MM.1S (cell line): ENCODE results near the gene SLC17A7.
A peak's percentile ranks its signal among the peaks of the same experiment; 100 is the strongest.

Experiments
- DNase-seq: peaks from one replicate; pipeline ENCODE4 v3.0.0-alpha.2; 2015
- H2AFZ ChIP-seq: fragments of 300-600 bp; sonication (generic); 2 replicates; pipeline ENCODE4 v1.6.0; 2016; ENCODE audit warnings: antibody characterized with exemption, low read length
- H3F3A ChIP-seq: fragments of 300-600 bp; sonication (generic); 2 replicates; pipeline ENCODE4 v1.6.1; 2016; ENCODE audit warnings: mild to moderate bottlenecking, antibody characterized with exemption, low read length, moderate library complexity, mixed read lengths; ENCODE audit not compliant: insufficient read depth
- H3K27ac ChIP-seq: fragments of 300-600 bp; sonication (generic); 2 replicates; pipeline ENCODE4 v1.5.1; 2016; ENCODE audit warnings: mild to moderate bottlenecking, low read length
- H3K27me3 ChIP-seq: fragments of 300-600 bp; sonication (generic); replicated peaks from 2 replicates; pipeline ENCODE4 v1.6.0; 2016; ENCODE audit warnings: low read length; ENCODE audit not compliant: insufficient read depth
- H3K36me3 ChIP-seq: fragments of 300-600 bp; sonication (generic); replicated peaks from 2 replicates; pipeline ENCODE4 v1.6.1; 2016; ENCODE audit warnings: mild to moderate bottlenecking, low read length, mixed read lengths; ENCODE audit not compliant: insufficient read depth
- H3K4me1 ChIP-seq: fragments of 300-600 bp; sonication (generic); 2 replicates; pipeline ENCODE4 v1.6.1; 2016; ENCODE audit warnings: low read length, mixed read lengths
- H3K4me2 ChIP-seq: fragments of 300-600 bp; sonication (generic); 2 replicates; pipeline ENCODE4 v1.6.0; 2016; ENCODE audit warnings: low read depth, low read length
- H3K4me3 ChIP-seq: fragments of 300-600 bp; sonication (generic); 2 replicates; pipeline ENCODE4 v1.5.1; 2016; ENCODE audit warnings: low read length, mixed read lengths
- H3K79me2 ChIP-seq: fragments of 300-600 bp; sonication (generic); 2 replicates; pipeline ENCODE4 v1.6.1; 2016; ENCODE audit warnings: mixed run types, low read length, mixed read lengths
- H3K9ac ChIP-seq: fragments of 300-600 bp; sonication (generic); 2 replicates; pipeline ENCODE4 v1.6.1; 2016; ENCODE audit warnings: low read length, mixed read lengths
- H3K9me2 ChIP-seq: fragments of 300-600 bp; sonication (generic); replicated peaks from 2 replicates; pipeline ENCODE4 v1.6.1; 2016; ENCODE audit warnings: mild to moderate bottlenecking, low read length, mixed read lengths; ENCODE audit not compliant: insufficient read depth
- H3K9me3 ChIP-seq: fragments of 300-600 bp; sonication (generic); replicated peaks from 2 replicates; pipeline ENCODE4 v1.6.1; 2016; ENCODE audit warnings: mild to moderate bottlenecking, low read length, mixed read lengths; ENCODE audit not compliant: insufficient read depth
- H4K20me1 ChIP-seq: fragments of 300-600 bp; sonication (generic); 2 replicates; pipeline ENCODE4 v1.6.1; 2016; ENCODE audit warnings: mild to moderate bottlenecking, low read length, moderate library complexity, mixed read lengths; ENCODE audit not compliant: insufficient read depth
- EZH2 ChIP-seq: fragments of 300-600 bp; sonication (generic); optimal IDR thresholded peaks from 2 replicates; pipeline ENCODE3; 2017; ENCODE audit warnings: low read depth, mild to moderate bottlenecking, antibody characterized with exemption, low read length, mixed read lengths
- EZH2phosphoT487 ChIP-seq: fragments of 300-600 bp; sonication (generic); IDR thresholded peaks from 2 replicates; pipeline ENCODE4 v1.6.1; 2018; ENCODE audit warnings: antibody characterized with exemption, low read length
- TF ChIP-seq, protein P1 (sequence below): fragments of 300-600 bp; sonication (generic); IDR thresholded peaks from 2 replicates; pipeline ENCODE4 v1.5.1; 2016; ENCODE audit warnings: antibody characterized with exemption, low read length, mixed read lengths

Gene SLC17A7

DNA sequence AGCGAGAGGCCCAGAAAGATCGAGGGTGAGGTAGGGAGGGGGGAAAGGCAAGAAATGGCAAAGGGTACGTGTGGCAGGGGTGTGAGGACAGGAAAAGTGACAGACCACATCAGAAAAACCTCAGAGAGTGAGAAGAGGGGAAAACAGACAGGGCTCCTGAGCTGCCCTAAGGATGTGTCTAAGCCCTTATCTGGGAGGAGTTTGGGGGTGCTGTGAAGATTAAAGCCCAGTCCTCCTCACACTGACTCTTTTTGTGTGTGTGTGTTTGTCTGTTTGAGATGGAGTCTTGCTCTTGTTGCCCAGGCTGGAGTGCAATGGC, 17.4 kb downstream of the SLC17A7 start:
- H3K27me3 ChIP-seq: peaks cover 99% of the 10 kb centered on the region
- H3K9ac ChIP-seq: no peak overlapping the region
- no peaks in the 10 kb centered on the region for H3K9me3 ChIP-seq
- H3K4me2 ChIP-seq: no peak overlapping the region
- H3K27ac ChIP-seq: no peak overlapping the region
- H3K4me3 ChIP-seq: no peak overlapping the region
- no peaks in the 10 kb centered on the region for H3F3A ChIP-seq
- H3K9me2 ChIP-seq: no peaks in the 10 kb centered on the region
- no peak for DNase-seq
- H3K79me2 ChIP-seq: no peaks in the 10 kb centered on the region
- no peaks in the 10 kb centered on the region for H3K36me3 ChIP-seq
- no peak for TF ChIP-seq EZH2phosphoT487
- no peak for TF ChIP-seq EZH2
- TF ChIP-seq, protein P1, sequence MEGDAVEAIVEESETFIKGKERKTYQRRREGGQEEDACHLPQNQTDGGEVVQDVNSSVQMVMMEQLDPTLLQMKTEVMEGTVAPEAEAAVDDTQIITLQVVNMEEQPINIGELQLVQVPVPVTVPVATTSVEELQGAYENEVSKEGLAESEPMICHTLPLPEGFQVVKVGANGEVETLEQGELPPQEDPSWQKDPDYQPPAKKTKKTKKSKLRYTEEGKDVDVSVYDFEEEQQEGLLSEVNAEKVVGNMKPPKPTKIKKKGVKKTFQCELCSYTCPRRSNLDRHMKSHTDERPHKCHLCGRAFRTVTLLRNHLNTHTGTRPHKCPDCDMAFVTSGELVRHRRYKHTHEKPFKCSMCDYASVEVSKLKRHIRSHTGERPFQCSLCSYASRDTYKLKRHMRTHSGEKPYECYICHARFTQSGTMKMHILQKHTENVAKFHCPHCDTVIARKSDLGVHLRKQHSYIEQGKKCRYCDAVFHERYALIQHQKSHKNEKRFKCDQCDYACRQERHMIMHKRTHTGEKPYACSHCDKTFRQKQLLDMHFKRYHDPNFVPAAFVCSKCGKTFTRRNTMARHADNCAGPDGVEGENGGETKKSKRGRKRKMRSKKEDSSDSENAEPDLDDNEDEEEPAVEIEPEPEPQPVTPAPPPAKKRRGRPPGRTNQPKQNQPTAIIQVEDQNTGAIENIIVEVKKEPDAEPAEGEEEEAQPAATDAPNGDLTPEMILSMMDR: no peak
- H4K20me1 ChIP-seq: no peaks in the 10 kb centered on the region
- 0 out of 2 replicates have a peak, but pooled peaks cover 3% of the 10 kb centered on the region for H3K4me1 ChIP-seq
- no peak overlapping the region for H2AFZ ChIP-seq

DNA sequence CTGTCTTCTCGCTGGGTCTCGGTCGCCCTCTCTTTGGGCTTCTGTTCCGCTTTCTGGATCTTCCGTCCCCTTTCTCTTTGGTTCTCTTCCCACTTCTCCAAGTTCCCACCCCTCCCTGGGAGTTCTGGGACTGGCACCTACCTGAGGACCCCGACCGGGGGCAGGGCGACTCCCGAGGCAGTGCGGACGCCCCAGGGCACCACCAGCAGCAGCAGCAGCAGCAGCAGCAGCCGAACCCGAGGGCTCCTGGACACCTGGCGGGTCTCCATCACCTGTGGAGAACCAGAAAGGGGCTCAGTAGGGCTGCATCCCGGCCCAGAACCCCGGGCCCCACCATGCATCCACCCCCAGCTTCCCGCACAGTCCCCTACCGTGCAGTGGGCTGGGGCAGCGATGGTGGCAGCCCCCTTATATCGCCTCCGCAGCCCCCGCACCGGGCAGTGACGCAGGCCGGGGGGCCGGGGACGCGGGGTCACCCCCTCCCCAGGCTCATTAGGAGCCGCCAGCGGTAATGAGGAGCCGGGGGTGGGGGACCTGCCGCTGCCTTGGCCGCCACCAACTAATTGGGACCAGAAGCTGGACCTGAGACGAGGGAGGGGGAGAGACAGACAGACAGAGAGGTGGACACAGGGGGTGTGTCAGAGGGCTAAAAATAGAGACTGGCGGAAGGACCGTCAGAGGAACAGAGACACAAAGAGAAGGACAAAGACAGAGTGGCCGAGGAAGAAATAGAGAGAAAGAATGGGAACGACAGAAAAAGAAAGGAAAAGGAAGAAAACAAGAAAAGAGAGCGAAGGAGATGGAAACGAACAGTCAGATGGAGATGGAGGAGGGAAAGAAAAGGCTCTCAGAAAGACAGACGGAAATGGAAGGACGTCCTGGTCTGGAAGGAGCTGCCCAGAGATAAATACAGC, 18.0 kb downstream of the SLC17A7 start, which contains the start of gene PTH2:
TSS of gene PTH2 (minus strand) at position 371 of the 914 bp plus-strand sequence. CDS start at position 269, 102 bp downstream.
- H3K9ac ChIP-seq: no peak within 1 kb of the TSS
- no peaks in the 10 kb centered on the region for H3K36me3 ChIP-seq
- no peaks in the 10 kb centered on the region for H3K79me2 ChIP-seq
- H3K27ac ChIP-seq: no peak within 1 kb of the TSS
- peaks cover 99% of the 10 kb centered on the region for H3K27me3 ChIP-seq
- H3K9me3 ChIP-seq: no peaks in the 10 kb centered on the region
- no peak for DNase-seq
- H2AFZ ChIP-seq: peak within 1 kb of the TSS; percentile 27; the same call in 1 of the 2 replicates
- no peaks in the 10 kb centered on the region for H3K9me2 ChIP-seq
- H4K20me1 ChIP-seq: no peaks in the 10 kb centered on the region
- 0 out of 2 replicates have a peak within 1 kb of the TSS, but pooled peaks have one; percentile 23 for H3K4me3 ChIP-seq
- TF ChIP-seq EZH2 (peak; percentile 74), EZH2phosphoT487 (no peak)
- H3K4me2 ChIP-seq: peak within 1 kb of the TSS; percentile 81
- 0 out of 2 replicates have a peak, but pooled peaks cover 3% of the 10 kb centered on the region for H3K4me1 ChIP-seq
- no peaks in the 10 kb centered on the region for H3F3A ChIP-seq

DNA sequence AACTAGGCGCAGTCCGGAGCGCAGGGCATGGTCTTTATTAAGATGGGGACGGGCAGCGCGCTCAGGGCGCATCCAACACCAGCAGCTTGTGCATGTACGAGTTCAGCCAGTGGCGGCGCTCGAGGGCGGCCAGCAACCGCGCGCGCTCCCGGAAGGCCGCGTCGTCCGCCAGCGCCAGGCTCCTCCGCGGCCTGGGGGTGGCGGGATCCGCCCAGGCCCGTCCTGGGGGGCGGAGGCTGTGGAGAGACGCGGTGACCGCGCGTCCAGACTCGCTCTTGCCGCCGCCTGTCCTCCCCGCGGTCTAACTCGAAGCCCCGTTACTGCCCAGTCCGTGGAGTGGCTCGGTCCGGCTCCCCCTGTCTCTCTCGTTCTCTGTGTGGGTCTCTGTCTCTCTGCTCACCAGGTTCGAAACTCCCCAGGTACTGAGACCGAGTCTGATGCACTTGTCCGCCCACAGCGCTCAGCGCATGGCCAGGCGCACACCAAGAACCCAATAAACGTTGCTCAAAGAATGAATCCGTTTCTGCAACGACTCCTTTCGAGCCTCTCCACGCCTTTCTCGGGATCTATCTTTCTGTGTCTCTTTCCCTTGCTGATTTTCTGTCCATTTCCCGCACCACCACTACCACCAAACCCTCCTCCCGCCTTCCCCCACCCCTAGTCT, 18.8 kb downstream of the SLC17A7 start:
- Histone ChIP-seq H3K9me2 (no peaks in the 10 kb centered on the region), H2AFZ (peak overlapping the region; percentile 27; the same call in 1 of the 2 replicates), H3K9ac (no peak overlapping the region), H3K9me3 (no peaks in the 10 kb centered on the region), H3K4me1 (0 out of 2 replicates have a peak, but pooled peaks cover 3% of the 10 kb centered on the region), H3K27ac (no peak overlapping the region), H3K27me3 (peaks cover 99% of the 10 kb centered on the region), H3K4me2 (peak overlapping the region; percentile 81), H3F3A (no peaks in the 10 kb centered on the region), H3K79me2 (no peaks in the 10 kb centered on the region), H3K36me3 (no peaks in the 10 kb centered on the region), H3K4me3 (0 out of 2 replicates have a peak overlapping the region, but pooled peaks have one; percentile 23), H4K20me1 (no peaks in the 10 kb centered on the region)
- DNase-seq: peak; percentile 30
- TF ChIP-seq, protein P1: peak; percentile 47
- peak; percentile 59; the same call in 1 of the 2 replicates for TF ChIP-seq EZH2phosphoT487
- TF ChIP-seq EZH2: no peak
